ENCODE measurements around the gene RPP30.

RPP30 gene

GRCh38 chr10:90916392-90917237 is 44.8 kb downstream of the RPP30 start:
- DNase-seq (ENCODE audit: low read depth in 3 of 3, low spot score in 1 of 3), result no peak

GRCh38 chr10:90917238-90917967 is 45.6 kb downstream of the RPP30 start:
- DNase-seq (ENCODE audit: low read depth in 3 of 3, low spot score in 1 of 3), result no peak

- DNase-seq (ENCODE audit: low read depth in 3 of 3, low spot score in 1 of 3), result no peak
Observed at GRCh38 chr10:90917968-90918318, 46.2 kb downstream of the RPP30 start.

- no peak for DNase-seq (ENCODE audit: low read depth in 3 of 3, low spot score in 1 of 3)
Observed at GRCh38 chr10:90919683-90920574, 48.2 kb downstream of the RPP30 start.

- DNase-seq (ENCODE audit: low read depth in 3 of 3, low spot score in 1 of 3), result no peak
Observed at GRCh38 chr10:90920986-90921666, 49.4 kb downstream of the RPP30 start, which contains the start of gene ANKRD1. TSS of gene ANKRD1 (minus strand) at chr10:90921087. CDS start at chr10:90921027, 60 bp downstream.

- DNase-seq (ENCODE audit: low read depth in 3 of 3, low spot score in 1 of 3), result no peak
Observed at GRCh38 chr10:90921906-90922305, 50.1 kb downstream of the RPP30 start.

GRCh38 chr10:90923111-90923731 is 51.4 kb downstream of the RPP30 start:
- no peak for DNase-seq (ENCODE audit: low read depth in 3 of 3, low spot score in 1 of 3)

GRCh38 chr10:90924552-90924951 is 52.8 kb downstream of the RPP30 start:
- DNase-seq (ENCODE audit: low read depth in 3 of 3, low spot score in 1 of 3), result no peak

- DNase-seq (ENCODE audit: low read depth in 3 of 3, low spot score in 1 of 3), result no peak
Observed at GRCh38 chr10:90925079-90926029, 53.6 kb downstream of the RPP30 start.

GRCh38 chr10:90927293-90927692 is 55.5 kb downstream of the RPP30 start:
- DNase-seq (ENCODE audit: low read depth in 3 of 3, low spot score in 1 of 3), result no peak

- DNase-seq (ENCODE audit: low read depth in 3 of 3, low spot score in 1 of 3), result no peak
Observed at GRCh38 chr10:90929179-90929578, 57.4 kb downstream of the RPP30 start.

- no peak for DNase-seq (ENCODE audit: low read depth in 3 of 3, low spot score in 1 of 3)
Observed at GRCh38 chr10:90930070-90930837, 58.5 kb downstream of the RPP30 start.

GRCh38 chr10:90930971-90931871 is 59.4 kb downstream of the RPP30 start:
- no peak for DNase-seq (ENCODE audit: low read depth in 3 of 3, low spot score in 1 of 3)

GRCh38 chr10:90935581-90936275 is 64.0 kb downstream of the RPP30 start:
- no peak for DNase-seq (ENCODE audit: low read depth in 3 of 3, low spot score in 1 of 3)

- no peak for DNase-seq (ENCODE audit: low read depth in 3 of 3, low spot score in 1 of 3)
Observed at GRCh38 chr10:90936276-90936659, 64.5 kb downstream of the RPP30 start.

- DNase-seq (ENCODE audit: low read depth in 3 of 3, low spot score in 1 of 3), result no peak
Observed at GRCh38 chr10:90937645-90938258, 66.0 kb downstream of the RPP30 start.
